Neural cell (in vitro differentiated cells): ENCODE data around the gene ZNF624.

ENCODE experiments used
- EZH2 ChIP-seq: fragments of 200-600, 300-800 bp; shearing (Covaris generic), sonication (generic); IDR thresholded peaks from 2 replicates; pipeline ENCODE4 v1.6.1; 2014; ENCODE audit warnings: antibody characterized with exemption, low read length, borderline replicate concordance, mild to moderate bottlenecking; ENCODE audit not compliant: insufficient read depth, poor library complexity, severe bottlenecking
- TF ChIP-seq, protein P1 (sequence below): fragments of 450-650 bp; IDR thresholded peaks from 2 replicates; pipeline ENCODE4 v1.5.1; 2014; ENCODE audit warnings: antibody characterized with exemption, mild to moderate bottlenecking, moderate library complexity; ENCODE audit not compliant: poor library complexity, severe bottlenecking

GRCh38 chr17:16584273-16584995 is 69.2 kb downstream of the ZNF624 start:
- TF ChIP-seq EZH2, result no peak
- TF ChIP-seq, protein P1, sequence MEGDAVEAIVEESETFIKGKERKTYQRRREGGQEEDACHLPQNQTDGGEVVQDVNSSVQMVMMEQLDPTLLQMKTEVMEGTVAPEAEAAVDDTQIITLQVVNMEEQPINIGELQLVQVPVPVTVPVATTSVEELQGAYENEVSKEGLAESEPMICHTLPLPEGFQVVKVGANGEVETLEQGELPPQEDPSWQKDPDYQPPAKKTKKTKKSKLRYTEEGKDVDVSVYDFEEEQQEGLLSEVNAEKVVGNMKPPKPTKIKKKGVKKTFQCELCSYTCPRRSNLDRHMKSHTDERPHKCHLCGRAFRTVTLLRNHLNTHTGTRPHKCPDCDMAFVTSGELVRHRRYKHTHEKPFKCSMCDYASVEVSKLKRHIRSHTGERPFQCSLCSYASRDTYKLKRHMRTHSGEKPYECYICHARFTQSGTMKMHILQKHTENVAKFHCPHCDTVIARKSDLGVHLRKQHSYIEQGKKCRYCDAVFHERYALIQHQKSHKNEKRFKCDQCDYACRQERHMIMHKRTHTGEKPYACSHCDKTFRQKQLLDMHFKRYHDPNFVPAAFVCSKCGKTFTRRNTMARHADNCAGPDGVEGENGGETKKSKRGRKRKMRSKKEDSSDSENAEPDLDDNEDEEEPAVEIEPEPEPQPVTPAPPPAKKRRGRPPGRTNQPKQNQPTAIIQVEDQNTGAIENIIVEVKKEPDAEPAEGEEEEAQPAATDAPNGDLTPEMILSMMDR, result peak; percentile 70
